Activated CD4-positive, alpha-beta T cell treated with anti-CD3 and anti-CD28 coated beads, Interleukin-2, amount 50 U/mL, for 48 hours (primary cell): ENCODE results near the gene ERBB2.
"Not testable (repeated sequence)": the region's sequence is repeated elsewhere in the genome, so short reads cannot be mapped to it uniquely, and the experiment has no call there.

Experiments used
- DNase-seq, 2 experiments: peaks; one replicate each; pipeline ENCODE4 v3.0.0-alpha.2; 2020

The ERBB2 gene

DNA sequence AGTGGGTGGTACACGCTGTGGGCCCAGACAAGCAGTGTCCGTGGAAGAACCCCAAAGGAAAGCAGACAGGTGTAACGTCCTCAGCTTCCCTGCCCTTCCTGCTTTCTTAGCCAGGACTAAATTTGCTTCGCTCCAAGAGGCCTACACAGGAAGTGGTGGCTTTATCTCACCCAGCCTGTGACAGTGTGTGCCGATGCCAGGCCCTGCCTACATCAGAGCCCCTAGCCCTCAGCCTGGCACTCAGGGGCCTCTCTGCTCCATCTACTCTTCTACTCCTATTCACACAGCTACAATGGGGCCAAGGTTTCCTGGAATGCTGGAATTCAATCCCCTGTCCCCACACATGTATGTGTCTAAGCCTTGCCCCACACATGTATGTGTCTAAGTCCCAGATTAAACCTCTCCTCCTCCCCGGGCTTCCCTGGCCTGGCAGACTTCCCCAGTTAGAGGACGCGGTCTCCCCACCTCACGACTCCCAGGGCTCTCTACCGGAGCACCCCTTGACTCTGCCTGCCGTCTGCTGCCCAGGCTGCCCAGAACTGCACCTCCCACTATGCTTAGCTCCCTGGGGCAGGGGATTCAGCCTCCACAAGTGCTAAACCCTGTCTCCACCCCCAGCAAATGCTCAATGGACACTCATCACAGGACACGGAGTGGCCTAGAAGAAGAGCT is 20.2 kb upstream of the ERBB2 start:
- peak; percentile 32 to 44 for DNase-seq

DNA sequence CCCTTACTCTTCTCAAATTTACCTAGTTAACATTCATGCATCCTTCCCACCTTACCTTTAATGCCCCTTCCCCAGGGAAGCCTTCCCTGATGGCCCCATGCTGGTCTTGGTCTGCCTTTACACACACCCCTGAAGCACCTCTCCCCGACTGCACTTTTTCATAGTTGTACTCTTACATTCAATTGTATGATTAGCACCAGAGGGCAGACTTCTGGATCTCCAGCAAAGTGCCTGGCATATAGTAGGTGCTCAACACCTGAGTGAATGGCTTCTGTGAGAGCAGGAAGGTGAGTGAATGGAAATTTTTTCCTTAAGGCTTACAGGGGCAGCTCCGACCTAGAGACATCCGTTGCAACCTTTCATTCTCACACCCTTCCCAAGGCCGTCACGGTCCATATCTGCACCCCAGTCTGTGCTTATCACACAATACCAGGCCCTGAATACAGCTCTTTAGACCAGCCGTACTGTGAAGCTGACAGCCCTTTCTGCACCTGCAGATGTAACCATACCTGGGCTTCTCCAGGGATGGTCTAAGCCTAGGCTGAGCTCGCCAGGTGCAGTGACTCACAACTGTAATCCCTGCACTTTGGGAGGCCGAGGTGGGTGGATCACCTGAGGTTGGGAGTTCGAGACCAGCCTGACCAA is 16.4 kb upstream of the ERBB2 start:
- no peak for DNase-seq

DNA sequence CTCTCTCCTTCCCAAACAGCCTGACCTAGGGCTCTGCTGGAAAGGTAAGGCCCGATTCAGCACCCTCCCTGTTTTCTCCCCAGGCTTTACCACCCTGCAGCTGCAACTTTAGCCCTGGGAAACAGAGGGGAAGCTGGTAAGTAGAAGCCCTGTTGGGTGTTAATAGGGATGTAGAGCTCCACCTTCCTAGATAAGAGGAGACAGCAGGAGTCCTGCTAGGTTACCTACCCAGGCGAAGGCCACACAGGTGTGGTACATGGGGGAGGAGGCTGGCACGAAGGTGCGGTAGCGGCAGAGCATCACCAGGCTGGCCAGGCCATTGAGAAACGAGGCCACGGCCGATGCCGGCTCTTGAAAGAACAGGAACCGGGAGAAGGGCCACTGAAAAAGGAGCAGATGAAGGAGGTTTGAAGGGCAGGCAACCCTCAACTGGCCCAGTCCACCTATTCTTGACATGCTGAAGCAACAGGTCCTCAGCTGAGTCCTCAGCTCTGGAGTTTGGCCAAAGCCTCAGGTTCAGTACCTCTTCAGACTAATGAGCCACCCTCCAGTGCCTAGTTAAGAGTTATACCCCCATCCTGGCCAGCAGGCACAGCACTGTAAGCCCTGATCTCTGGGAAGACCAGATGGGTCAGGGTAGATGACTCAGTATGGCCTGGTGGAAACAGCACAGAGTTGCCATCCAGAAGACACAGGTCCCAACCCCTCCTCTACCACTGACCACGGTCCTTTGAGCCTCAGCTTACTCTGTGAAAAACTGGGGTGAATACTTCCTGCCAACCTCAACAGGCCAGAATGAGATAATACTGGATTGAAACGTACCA is 15.3 kb upstream of the ERBB2 start:
- DNase-seq: no peak

DNA sequence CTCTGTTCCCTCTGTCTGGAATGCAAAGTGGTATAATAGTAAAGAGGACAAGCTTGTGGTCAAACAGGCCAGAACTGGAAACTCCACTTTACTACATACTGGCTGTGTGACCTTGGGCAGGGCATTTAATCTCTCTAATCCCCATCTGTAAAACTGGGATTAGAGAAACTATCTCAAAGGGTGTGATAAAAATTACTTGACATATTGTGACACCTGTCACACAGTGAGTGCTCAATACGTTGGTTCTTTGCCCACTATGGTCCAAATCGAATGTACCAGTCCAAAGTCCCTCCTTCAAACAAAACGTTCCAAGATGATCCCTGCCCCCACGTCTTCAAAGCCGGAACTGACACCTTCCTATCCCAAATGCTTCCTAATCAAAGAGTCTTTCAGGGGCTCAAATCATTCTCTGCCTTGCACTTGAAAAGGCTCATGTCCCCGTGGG is 12.7 kb upstream of the ERBB2 start:
- no peak for DNase-seq

DNA sequence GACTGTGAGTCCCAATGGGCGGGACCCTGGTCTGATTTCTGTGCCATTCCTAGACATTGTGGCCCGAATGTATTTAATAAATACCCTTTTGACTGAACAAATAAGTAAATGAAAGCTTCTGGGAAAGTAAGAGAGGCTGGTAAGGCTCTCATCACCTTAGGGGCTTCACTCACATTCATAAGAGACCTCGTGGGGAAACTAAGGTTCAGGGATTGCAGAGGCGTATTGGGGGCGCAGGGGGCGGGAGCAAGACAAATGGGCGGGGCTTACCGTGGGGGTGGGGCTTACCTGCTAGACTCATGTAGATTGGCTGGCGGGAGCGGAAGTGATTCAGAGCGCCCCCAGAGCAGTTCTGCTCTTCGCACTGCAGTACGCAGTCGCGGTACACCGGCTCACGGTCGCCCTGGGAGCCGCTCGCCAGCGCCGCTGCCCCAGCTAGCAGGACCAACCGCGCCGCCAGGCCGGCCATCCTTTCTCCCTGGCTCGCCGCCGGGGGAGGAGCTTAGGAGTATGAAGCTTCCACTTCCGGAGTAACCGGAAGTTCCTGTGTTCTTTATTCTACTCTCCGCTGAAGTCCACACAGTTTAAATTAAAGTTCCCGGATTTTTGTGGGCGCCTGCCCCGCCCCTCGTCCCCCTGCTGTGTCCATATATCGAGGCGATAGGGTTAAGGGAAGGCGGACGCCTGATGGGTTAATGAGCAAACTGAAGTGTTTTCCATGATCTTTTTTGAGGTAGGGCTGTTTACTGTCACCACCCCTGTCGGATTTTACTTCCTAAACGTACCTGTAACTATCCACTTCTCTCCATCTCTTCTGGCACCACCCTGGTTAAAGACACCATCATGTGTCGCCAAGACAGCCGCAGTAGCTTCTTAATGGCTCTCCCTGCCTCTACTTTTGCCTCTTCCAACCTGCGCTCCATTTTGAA is 12.1 kb upstream of the ERBB2 start, which contains the start of gene PGAP3:
Gene PGAP3, minus strand, starts transcription at position 512 of the 929 bp plus-strand sequence. Its CDS starts 43 bp downstream, at position 469.
- peak; percentile 86 to 89 for DNase-seq

DNA sequence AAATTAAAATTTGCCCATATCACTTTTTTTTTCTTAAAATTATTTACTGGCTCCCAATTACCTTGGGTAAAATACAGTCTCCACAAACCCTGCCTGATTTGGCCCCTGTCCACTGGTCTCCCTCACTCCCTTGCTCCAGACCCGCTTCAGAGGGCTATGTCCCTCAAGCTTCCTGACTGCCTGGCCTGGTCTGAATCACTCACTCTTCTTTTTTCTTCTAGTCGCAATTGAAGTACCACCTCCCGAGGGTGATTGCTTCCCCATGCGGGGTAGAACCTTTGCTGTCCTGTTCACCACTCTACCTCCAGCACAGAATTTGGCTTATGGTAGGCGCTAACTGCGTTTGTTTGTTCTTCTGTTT is 11.4 kb upstream of the ERBB2 start:
- DNase-seq: no peak

DNA sequence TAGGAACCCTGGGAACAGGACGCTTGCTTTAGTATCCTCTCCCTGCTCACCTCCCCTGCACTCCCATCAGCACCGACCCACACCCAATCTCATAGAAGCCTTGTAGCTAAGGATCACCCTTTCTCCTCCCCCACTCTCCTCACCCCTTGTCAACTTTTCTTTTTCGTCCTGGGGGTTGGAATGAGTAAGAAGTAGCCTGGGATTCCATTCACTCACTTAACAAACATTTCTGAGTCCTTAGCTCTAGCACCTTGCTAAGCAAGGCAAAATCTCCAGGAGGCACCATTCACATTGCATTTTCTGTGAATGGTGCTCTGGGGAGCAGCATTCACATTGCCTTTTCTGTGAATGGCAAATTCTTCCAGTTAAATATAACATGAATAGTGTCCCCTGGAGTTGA is 10.9 kb upstream of the ERBB2 start:
- no peak for DNase-seq

DNA sequence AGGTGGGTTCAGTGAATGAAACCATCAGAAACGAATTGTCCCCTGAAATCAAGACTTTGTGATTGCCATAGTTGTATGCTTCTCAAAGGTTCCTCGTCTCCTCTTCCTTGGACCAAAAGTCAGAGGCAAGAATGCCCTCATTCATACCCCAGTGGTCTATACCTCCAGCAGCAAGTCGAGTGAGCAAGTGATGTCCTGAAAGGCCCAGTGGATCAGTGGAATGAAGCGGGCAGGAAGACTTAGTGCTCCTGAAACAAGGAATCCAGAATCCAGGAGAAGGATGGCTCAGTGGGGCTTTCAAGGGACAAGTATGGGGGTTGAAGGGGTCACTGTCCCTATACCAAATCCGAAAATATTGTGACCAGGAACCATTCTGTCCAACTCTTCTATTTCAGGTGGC is 5.3 kb upstream of the ERBB2 start:
- DNase-seq: no peak

DNA sequence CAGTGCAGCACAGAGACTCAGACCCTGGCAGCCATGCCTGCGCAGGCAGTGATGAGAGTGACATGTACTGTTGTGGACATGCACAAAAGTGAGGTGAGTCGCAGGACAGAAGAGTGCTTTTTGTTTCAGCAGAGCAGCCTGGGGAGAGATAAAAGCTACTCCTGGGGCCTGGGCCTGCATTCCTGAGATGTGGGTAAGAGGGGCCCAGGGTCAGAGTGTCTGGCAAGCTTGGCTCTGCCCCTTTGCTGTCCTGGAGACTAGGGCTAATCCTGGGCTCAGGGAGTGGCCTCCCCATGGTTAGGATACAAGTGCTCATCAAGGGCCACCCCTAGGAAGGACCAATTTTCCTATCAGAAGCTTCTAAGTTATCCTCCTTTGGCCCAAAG is 4.8 kb upstream of the ERBB2 start:
- DNase-seq: no peak

DNA sequence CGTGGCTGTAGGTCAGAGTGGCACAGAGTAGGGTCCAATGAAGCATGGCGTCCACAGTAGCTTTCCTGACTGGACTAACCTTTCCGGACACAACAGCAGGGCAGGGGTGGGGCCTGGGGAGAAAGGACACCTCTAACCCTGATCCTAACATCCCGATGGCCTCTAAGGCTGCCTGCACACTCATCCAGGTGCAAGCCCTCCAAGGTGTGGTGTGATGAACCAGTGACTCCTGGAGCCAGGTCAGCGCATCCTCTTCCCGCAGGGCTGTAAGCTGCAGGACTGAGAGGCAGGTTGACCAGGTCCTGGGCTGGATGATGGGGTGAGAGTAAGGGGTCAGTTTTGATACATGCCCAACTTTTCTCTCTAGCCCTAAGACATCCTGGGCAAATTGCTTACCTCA is 3.1 kb upstream of the ERBB2 start:
- no peak for DNase-seq

DNA sequence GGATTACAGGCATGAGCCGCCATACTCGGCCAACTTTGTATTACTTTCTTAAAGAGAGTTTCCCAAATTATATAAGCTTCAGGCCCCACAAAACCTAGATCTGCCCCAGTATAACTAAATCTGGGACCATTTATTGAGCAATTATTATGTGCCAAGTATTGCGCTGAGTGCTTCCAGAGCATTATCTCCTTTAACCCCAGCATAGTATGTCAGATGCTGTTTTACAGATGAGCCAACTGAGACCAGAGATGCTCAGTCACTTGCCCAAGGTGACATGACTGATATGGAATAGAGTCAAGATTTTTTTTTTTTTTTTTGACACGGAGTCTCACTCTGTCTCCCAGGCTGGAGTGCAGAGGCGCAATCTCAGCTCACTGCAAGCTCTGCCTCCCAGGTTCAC is 1.9 kb upstream of the ERBB2 start:
- no peak for DNase-seq

DNA sequence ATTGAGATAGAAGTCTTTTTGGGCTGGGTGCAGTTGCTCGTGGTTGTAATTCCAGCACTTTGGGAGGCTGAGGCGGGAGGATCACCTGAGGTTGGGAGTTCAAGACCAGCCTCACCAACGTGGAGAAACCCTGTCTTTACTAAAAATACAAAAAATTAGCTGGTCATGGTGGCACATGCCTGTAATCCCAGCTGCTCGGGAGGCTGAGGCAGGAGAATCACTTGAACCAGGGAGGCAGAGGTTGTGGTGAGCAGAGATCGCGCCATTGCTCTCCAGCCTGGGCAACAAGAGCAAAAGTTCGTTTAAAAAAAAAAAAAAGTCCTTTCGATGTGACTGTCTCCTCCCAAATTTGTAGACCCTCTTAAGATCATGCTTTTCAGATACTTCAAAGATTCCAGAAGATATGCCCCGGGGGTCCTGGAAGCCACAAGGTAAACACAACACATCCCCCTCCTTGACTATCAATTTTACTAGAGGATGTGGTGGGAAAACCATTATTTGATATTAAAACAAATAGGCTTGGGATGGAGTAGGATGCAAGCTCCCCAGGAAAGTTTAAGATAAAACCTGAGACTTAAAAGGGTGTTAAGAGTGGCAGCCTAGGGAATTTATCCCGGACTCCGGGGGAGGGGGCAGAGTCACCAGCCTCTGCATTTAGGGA is 577 bp upstream of the ERBB2 start:
- not testable (repeated sequence) for DNase-seq

DNA sequence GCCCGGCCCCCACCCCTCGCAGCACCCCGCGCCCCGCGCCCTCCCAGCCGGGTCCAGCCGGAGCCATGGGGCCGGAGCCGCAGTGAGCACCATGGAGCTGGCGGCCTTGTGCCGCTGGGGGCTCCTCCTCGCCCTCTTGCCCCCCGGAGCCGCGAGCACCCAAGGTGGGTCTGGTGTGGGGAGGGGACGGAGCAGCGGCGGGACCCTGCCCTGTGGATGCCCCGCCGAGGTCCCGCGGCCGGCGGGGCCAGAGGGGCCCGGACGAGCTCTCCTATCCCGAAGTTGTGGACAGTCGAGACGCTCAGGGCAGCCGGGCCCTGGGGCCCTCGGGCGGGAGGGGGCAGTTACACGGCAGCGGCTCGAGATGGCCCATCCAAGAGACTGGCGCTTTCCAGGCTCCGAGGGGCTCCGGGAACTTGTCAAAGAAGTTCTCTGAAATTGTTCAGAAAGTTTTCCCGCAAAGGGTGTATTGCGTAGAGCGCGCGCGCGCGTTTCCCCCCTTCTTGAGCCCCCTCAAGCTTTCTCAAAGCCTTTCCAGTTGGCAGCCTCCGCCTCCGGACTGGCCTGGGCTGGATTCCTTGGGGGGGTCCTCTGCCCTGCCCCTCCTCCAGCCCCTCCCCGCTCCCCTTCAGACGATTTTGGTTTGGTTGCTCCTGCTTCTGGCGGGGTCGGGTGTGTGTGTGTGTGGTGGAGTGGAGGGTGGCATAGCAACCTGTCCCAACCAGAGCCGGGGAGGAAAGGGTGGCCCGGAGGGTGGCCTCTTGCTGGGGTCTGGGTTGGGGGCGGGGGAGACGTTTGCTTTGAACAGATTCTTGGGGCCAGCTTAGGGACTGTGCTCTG is 504 bp downstream of the ERBB2 start:
- no peak for DNase-seq

DNA sequence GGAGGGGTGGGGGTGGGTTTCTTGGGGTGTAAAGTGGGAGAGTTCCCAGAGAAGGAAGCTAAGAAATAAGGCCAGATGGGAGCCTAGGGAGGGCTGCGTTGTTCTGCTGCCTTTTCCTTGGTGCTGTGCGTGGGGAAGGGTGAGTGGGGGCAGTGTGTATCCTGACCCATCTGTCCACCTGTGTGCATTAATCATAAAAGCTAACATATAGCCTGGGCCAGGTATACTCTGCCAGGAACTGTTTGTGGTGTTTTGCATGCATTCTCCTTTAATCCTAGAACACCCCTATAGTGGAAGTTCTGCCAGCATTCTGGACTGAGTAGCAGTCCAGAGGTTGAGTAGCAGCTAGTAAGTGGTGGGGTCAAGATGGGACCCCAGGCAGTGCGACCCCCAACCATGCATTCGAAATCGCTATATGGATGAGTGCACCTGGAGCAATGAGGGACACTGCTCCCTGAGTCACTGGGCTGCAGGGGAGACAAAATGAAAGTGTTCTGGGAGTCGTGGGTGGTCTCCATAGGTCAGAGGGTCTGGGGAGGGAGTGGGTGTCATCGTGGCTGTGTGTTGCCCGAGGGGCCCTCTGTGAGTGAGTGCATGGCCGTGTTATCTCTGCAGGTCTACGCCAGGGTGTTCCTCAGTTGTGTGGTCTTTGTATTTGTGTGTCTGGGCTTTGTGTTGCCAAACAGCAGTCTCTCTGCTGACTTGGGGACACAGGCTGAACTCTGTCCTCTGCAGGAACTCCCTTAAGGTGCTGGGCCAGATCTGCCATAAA is 1.3 kb downstream of the ERBB2 start:
- DNase-seq: no peak

DNA sequence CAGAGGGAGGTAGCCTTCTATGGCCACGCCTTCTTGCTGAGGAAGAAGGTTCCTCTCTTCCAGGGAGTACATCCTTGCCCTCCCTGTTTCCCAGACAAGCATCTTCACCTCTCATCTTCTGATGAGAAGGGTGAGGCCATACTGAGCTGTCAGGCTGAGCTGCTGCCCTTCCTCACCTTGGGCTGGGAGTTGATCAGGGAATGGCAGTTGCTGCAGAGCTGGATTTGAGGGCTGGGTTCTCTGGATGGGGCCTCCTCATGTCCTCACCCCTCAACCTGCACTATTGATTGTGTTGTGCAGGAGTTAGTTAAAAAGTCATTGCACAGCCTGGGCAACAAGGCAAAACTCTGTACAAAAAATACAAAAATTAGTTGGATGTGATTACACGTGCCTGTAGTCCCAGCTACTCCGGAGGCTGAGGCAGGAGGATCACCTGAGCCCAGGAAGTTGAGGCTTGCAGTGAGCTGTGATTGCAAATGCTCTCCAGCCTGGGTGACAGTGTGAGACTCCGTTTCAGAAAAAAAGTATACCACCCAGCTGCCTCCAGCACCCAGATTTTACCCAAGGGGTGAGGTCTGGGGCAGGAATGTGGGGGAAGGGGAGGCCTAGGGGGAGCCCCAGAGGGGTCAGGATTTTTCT is 2.0 kb downstream of the ERBB2 start:
- no peak for DNase-seq

DNA sequence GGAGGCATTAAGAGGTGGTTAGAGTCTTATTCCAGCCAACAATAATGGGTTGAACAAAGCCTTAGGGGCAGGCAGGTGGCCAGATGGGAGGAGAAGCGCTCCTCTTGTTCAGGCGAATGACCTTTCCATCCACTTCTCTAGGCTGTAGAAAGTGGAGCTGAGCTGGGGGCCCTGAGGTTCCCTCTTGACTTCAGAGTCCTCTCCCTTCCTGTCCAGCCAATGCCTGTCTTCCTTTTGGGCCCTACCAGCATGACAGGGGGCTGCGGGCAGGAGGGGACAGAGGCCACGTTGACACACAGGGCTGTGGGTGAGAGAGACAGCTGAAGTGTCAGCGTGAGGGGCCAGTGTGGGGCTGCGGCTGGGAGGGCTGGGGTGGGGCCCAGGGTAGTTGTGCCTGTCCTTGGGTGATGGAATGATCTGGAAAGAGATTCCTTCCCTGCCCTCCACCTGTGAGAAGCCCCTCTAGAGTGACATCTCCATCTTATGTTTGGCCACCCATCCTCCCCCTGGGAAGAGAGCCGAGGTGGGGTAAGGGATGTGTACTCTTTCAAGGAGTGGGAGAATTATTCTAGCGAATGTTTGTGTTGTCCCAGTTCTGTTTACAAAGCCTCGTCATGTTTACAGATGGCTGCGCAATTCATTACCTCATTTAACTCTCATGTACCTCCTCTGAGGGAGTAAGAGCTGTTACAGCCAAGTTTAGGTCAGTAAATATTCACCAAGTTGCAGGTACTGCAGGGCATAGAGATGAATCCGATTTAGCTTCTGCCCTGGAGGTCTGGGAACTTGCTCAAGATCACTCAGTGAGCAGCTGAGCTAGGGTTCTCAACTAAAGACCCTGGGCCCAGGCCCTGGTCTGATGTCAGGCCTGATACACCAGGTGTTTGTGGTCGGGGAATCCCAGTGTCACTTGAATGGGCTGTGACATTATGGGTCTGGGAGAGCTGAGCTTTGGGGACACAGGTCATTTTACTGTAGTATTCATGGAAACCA is 3.3 kb downstream of the ERBB2 start:
- DNase-seq: no peak

DNA sequence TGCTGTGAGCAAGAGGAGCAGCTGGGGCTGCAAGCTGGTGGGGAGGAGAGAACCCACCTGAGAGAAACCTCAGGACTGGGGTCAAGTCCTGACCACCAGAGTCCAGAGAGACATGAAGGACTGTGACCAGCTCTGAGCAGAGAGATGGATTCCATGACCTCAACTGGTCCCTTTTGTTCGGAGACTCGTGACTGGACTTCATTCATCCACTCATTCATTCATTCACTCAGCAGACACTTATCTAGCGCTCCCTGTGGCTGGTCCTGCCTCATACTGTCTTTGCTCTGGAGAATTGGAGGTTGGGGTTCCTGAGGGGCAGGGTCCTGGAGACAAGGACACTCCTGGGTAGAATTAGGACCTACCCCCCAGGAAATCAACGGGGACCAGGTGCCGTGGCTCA is 4.0 kb downstream of the ERBB2 start:
- DNase-seq: no peak

DNA sequence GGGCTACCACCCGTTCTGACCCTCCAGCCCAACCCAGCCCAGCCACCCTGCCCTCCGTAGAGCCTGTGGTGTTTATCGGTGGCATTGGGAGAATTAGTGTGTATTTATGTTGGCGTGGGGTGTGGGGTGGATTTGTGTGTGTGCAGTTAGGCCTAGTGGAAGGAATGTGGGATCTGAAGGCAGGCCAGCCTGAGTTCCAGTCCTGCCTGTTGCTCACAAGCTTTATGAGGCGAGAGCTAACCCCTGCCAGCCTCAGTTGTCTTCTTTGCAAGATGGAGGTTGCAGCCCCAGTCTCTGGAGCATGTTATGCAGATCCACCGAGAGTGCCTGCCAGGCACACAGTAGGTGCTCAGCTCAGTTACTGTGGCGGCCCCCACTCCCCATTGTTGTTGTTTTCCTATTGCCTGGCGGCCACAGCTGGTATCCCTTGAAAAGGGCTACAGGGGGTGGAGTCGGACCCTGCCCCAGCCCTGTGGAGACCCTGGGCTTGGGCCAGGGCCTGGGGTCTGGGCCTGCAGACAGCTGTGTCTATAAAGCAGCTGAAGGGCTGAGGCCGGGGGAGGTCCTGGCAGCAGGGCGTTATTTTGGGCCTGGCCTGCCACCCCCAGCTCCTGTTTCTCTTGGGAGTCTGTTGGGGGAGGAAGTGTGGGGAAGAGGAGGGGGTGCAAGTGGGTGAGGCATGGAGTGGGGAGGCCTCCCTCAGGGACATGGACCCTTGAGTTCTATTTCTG is 5.1 kb downstream of the ERBB2 start:
- DNase-seq: no peak
